Effector memory CD4-positive, alpha-beta T cell (primary cell): ENCODE measurements around the gene GRID1.

ENCODE experiments used
- DNase-seq, 3 donors: peaks; one replicate each; pipeline ENCODE4 v3.0.0-alpha.2; 2020
- H3K27ac ChIP-seq: 2 replicates; pipeline ENCODE4 v1.7.0; 2013; ENCODE audit warnings: mild to moderate bottlenecking, low read length, moderate library complexity; ENCODE audit not compliant: insufficient read depth, poor library complexity, severe bottlenecking
- H3K27me3 ChIP-seq: replicated peaks from 2 replicates; pipeline ENCODE4 v1.7.0; 2013; ENCODE audit warnings: mild to moderate bottlenecking, low read length; ENCODE audit not compliant: insufficient read depth, control insufficient read depth, poor library complexity, severe bottlenecking
- H3K36me3 ChIP-seq: 2 replicates; pipeline ENCODE4 v1.7.0; 2013; ENCODE audit warnings: mild to moderate bottlenecking, low read length, moderate library complexity; ENCODE audit not compliant: control insufficient read depth, insufficient read depth
- H3K4me1 ChIP-seq: 2 replicates; pipeline ENCODE4 v1.7.0; 2013; ENCODE audit warnings: low read length, mild to moderate bottlenecking; ENCODE audit not compliant: control insufficient read depth, insufficient read depth, poor library complexity, severe bottlenecking
- H3K4me3 ChIP-seq: 2 replicates; pipeline ENCODE4 v1.7.0; 2013; ENCODE audit warnings: low read length, low read depth, mild to moderate bottlenecking; ENCODE audit not compliant: insufficient read depth, poor library complexity, severe bottlenecking
- H3K9me3 ChIP-seq: 2 replicates; pipeline ENCODE4 v1.7.0; 2013; ENCODE audit warnings: mild to moderate bottlenecking, low read length, moderate library complexity; ENCODE audit not compliant: control insufficient read depth

GRID1 gene

GRCh38 chr10:86223256-86223655 is 143.3 kb downstream of the GRID1 start:
- no peaks in the 10 kb centered on the region for H3K4me1 ChIP-seq
- no peak overlapping the region for H3K4me3 ChIP-seq
- H3K27me3 ChIP-seq = no peaks in the 10 kb centered on the region
- H3K27ac ChIP-seq = no peak overlapping the region
- no peak for DNase-seq
- H3K9me3 ChIP-seq = no peaks in the 10 kb centered on the region
- H3K36me3 ChIP-seq = no peaks in the 10 kb centered on the region

- Histone ChIP-seq H3K4me1 (no peaks in the 10 kb centered on the region), H3K4me3 (no peak overlapping the region), H3K9me3 (no peaks in the 10 kb centered on the region), H3K27ac (no peak overlapping the region), H3K36me3 (no peaks in the 10 kb centered on the region), H3K27me3 (no peaks in the 10 kb centered on the region)
- DNase-seq = no peak
Measured at GRCh38 chr10:86222687-86223086, 143.9 kb downstream of the GRID1 start.

- H3K27me3 ChIP-seq = no peaks in the 10 kb centered on the region
- no peaks in the 10 kb centered on the region for H3K4me1 ChIP-seq
- DNase-seq = no peak
- H3K27ac ChIP-seq = no peak overlapping the region
- no peaks in the 10 kb centered on the region for H3K9me3 ChIP-seq
- no peaks in the 10 kb centered on the region for H3K36me3 ChIP-seq
- H3K4me3 ChIP-seq = no peak overlapping the region
Measured at GRCh38 chr10:86222336-86222650, 144.3 kb downstream of the GRID1 start.

GRCh38 chr10:86221442-86222335 is 144.9 kb downstream of the GRID1 start:
- H3K36me3 ChIP-seq = no peaks in the 10 kb centered on the region
- H3K9me3 ChIP-seq = no peaks in the 10 kb centered on the region
- no peaks in the 10 kb centered on the region for H3K27me3 ChIP-seq
- no peak for DNase-seq
- no peak overlapping the region for H3K4me3 ChIP-seq
- no peaks in the 10 kb centered on the region for H3K4me1 ChIP-seq
- H3K27ac ChIP-seq = no peak overlapping the region

GRCh38 chr10:86220626-86221025 is 146.0 kb downstream of the GRID1 start:
- Histone ChIP-seq H3K4me1 (no peaks in the 10 kb centered on the region), H3K27me3 (no peaks in the 10 kb centered on the region), H3K27ac (no peak overlapping the region), H3K9me3 (no peaks in the 10 kb centered on the region), H3K4me3 (no peak overlapping the region), H3K36me3 (no peaks in the 10 kb centered on the region)
- no peak for DNase-seq

- Histone ChIP-seq H3K4me1 (no peaks in the 10 kb centered on the region), H3K27me3 (no peaks in the 10 kb centered on the region), H3K36me3 (no peaks in the 10 kb centered on the region), H3K9me3 (no peaks in the 10 kb centered on the region), H3K27ac (no peak overlapping the region), H3K4me3 (no peak overlapping the region)
- no peak for DNase-seq
Measured at GRCh38 chr10:86219271-86219670, 147.3 kb downstream of the GRID1 start.

GRCh38 chr10:86218842-86219241 is 147.8 kb downstream of the GRID1 start:
- Histone ChIP-seq H3K4me3 (no peak overlapping the region), H3K27ac (no peak overlapping the region), H3K36me3 (no peaks in the 10 kb centered on the region), H3K4me1 (no peaks in the 10 kb centered on the region), H3K27me3 (no peaks in the 10 kb centered on the region), H3K9me3 (no peaks in the 10 kb centered on the region)
- no peak for DNase-seq

GRCh38 chr10:86218160-86218559 is 148.4 kb downstream of the GRID1 start:
- Histone ChIP-seq H3K9me3 (no peaks in the 10 kb centered on the region), H3K4me1 (no peaks in the 10 kb centered on the region)

GRCh38 chr10:86217371-86218080 is 149.1 kb downstream of the GRID1 start:
- H3K36me3 ChIP-seq = no peaks in the 10 kb centered on the region
- H3K4me1 ChIP-seq = no peaks in the 10 kb centered on the region
- H3K27ac ChIP-seq = no peak overlapping the region
- H3K9me3 ChIP-seq = no peaks in the 10 kb centered on the region
- H3K4me3 ChIP-seq = no peak overlapping the region
- no peaks in the 10 kb centered on the region for H3K27me3 ChIP-seq
- no peak for DNase-seq

More at GRCh38 chr10:86218160-86218559, 148.4 kb downstream of the GRID1 start:
- H3K27ac ChIP-seq = no peak overlapping the region
- H3K27me3 ChIP-seq = no peaks in the 10 kb centered on the region
- H3K36me3 ChIP-seq = no peaks in the 10 kb centered on the region
- no peak for DNase-seq
- no peak overlapping the region for H3K4me3 ChIP-seq

GRCh38 chr10:86216886-86217285 is 149.7 kb downstream of the GRID1 start:
- DNase-seq = no peak
- H3K4me3 ChIP-seq = no peak overlapping the region
- H3K9me3 ChIP-seq = no peaks in the 10 kb centered on the region
- H3K27me3 ChIP-seq = no peaks in the 10 kb centered on the region
- H3K4me1 ChIP-seq = no peaks in the 10 kb centered on the region
- H3K27ac ChIP-seq = no peak overlapping the region
- no peaks in the 10 kb centered on the region for H3K36me3 ChIP-seq
